Natural killer cell treated with Interleukin-12 subunit alpha and Interleukin-12 subunit beta and Interleukin-15 and Interleukin-18, amount 100 ng/mL, for 72 hours (primary cell): Measurements from ENCODE around the gene DPP10. TPM values are rescaled to one million over a fixed set of nuclear protein-coding genes. Genes with fewer than 3 reads are reported as not detected.
"Not testable (repeated sequence)": the region's sequence is repeated elsewhere in the genome, so short reads cannot be mapped to it uniquely, and the experiment has no call there.

Experiments
- ATAC-seq, 2 donors: fragments of 150-1000 bp; cut with Tn5 transposase in 1 of 2; sonication (Bioruptor Pico), chemical (Tn5 transposase) in 1 of 2; 2 replicates each; pipeline ENCODE4 v1.10.0; 2021
- DNase-seq: peaks from one replicate; pipeline ENCODE4 v3.0.0; 2022; ENCODE audit warnings: low spot score
- H3K27ac Mint-ChIP-seq, 2 donors: 1 replicate in 1 of 2; 2 replicates in 1 of 2; pipeline ENCODE4 v1.8.0; 2022; ENCODE audit warnings: mixed read lengths in 2 of 2, mild to moderate bottlenecking in 1 of 2, moderate library complexity in 1 of 2
- H3K27me3 Mint-ChIP-seq, 2 donors: 1 replicate in 1 of 2; 2 replicates in 1 of 2; pipeline ENCODE4 v1.8.0; 2022; ENCODE audit warnings: mixed read lengths in 2 of 2
- H3K36me3 Mint-ChIP-seq: one replicate; pipeline ENCODE4 v1.8.0; 2022; ENCODE audit warnings: mixed read lengths
- H3K4me1 Mint-ChIP-seq, 2 donors: 1 replicate in 1 of 2; 2 replicates in 1 of 2; pipeline ENCODE4 v1.8.0; 2022; ENCODE audit warnings: low read depth in 2 of 2, mixed read lengths in 2 of 2, mild to moderate bottlenecking in 1 of 2
- H3K4me3 Mint-ChIP-seq: one replicate; pipeline ENCODE4 v1.8.0; 2022; ENCODE audit warnings: mixed read lengths
- H3K9me3 Mint-ChIP-seq: 2 replicates; pipeline ENCODE4 v1.8.0; 2022; ENCODE audit warnings: mixed read lengths
- total RNA-seq, 2 donors: library from RNA; stranded (reverse); gene quantifications; one replicate each; pipeline ENCODE4 v1.2.3, GENCODE V29; 2022

DPP10 gene
- total RNA-seq, 2 donors from 2014 or later = not detected

- Mint-ChIP-seq H3K27me3 (no peaks in the 10 kb centered on the region), H3K36me3 (no peaks in the 10 kb centered on the region), H3K9me3 (peaks cover 10% of the 10 kb centered on the region), H3K4me3 (no peak overlapping the region), H3K4me1 (no peaks in the 10 kb centered on the region), H3K27ac (no peak overlapping the region)
- ATAC-seq (no peak), DNase-seq (no peak)
These were observed 286.6 kb downstream of the DPP10 start for GRCh38 chr2:114729026-114729425.

GRCh38 chr2:114735126-114735525, 292.7 kb downstream of the DPP10 start:
- Mint-ChIP-seq H3K36me3 (no peaks in the 10 kb centered on the region), H3K4me1 (no peaks in the 10 kb centered on the region), H3K9me3 (peaks cover 20% of the 10 kb centered on the region), H3K27me3 (no peaks in the 10 kb centered on the region), H3K27ac (no peak overlapping the region), H3K4me3 (no peak overlapping the region)
- DNase-seq (no peak), ATAC-seq (no peak)

- no peaks in the 10 kb centered on the region for H3K4me1 Mint-ChIP-seq
- DNase-seq = no peak
- peaks cover 12% of the 10 kb centered on the region for H3K9me3 Mint-ChIP-seq
- no peaks in the 10 kb centered on the region for H3K27me3 Mint-ChIP-seq
- no peak for ATAC-seq
- H3K27ac Mint-ChIP-seq = no peak overlapping the region
- no peaks in the 10 kb centered on the region for H3K36me3 Mint-ChIP-seq
- H3K4me3 Mint-ChIP-seq = no peak overlapping the region
These were observed 299.8 kb downstream of the DPP10 start for GRCh38 chr2:114742245-114742644.

GRCh38 chr2:114745700-114746099, 303.3 kb downstream of the DPP10 start:
- H3K27ac Mint-ChIP-seq = no peak overlapping the region
- peaks cover 5% of the 10 kb centered on the region for H3K9me3 Mint-ChIP-seq
- H3K4me1 Mint-ChIP-seq = no peaks in the 10 kb centered on the region
- no peak for DNase-seq
- H3K27me3 Mint-ChIP-seq = no peaks in the 10 kb centered on the region
- H3K36me3 Mint-ChIP-seq = no peaks in the 10 kb centered on the region
- no peak overlapping the region for H3K4me3 Mint-ChIP-seq
- ATAC-seq = no peak

GRCh38 chr2:114748175-114748574, 305.7 kb downstream of the DPP10 start:
- not testable (repeated sequence) for H3K27me3 Mint-ChIP-seq, H3K4me1 Mint-ChIP-seq, ATAC-seq, H3K27ac Mint-ChIP-seq, H3K4me3 Mint-ChIP-seq, H3K36me3 Mint-ChIP-seq, DNase-seq
- peaks cover 11% of the 10 kb centered on the region for H3K9me3 Mint-ChIP-seq

- H3K27ac Mint-ChIP-seq = no peak overlapping the region
- no peaks in the 10 kb centered on the region for H3K4me1 Mint-ChIP-seq
- H3K27me3 Mint-ChIP-seq = no peaks in the 10 kb centered on the region
- no peak for DNase-seq
- no peak for ATAC-seq
- H3K4me3 Mint-ChIP-seq = no peak overlapping the region
- H3K36me3 Mint-ChIP-seq = no peaks in the 10 kb centered on the region
- H3K9me3 Mint-ChIP-seq = peaks cover 12% of the 10 kb centered on the region
These were observed 310.0 kb downstream of the DPP10 start for GRCh38 chr2:114752425-114752824.

GRCh38 chr2:114753145-114753544, 310.7 kb downstream of the DPP10 start:
- H3K4me1 Mint-ChIP-seq = no peaks in the 10 kb centered on the region
- DNase-seq (no peak), ATAC-seq (no peak)
- peaks cover 15% of the 10 kb centered on the region for H3K9me3 Mint-ChIP-seq
- no peaks in the 10 kb centered on the region for H3K36me3 Mint-ChIP-seq
- H3K27me3 Mint-ChIP-seq = no peaks in the 10 kb centered on the region
- H3K27ac Mint-ChIP-seq = no peak overlapping the region
- no peak overlapping the region for H3K4me3 Mint-ChIP-seq

GRCh38 chr2:114754907-114755563, 312.6 kb downstream of the DPP10 start:
- Mint-ChIP-seq H3K36me3 (no peaks in the 10 kb centered on the region), H3K27me3 (no peaks in the 10 kb centered on the region), H3K4me1 (no peaks in the 10 kb centered on the region), H3K9me3 (peaks cover 15% of the 10 kb centered on the region), H3K4me3 (no peak overlapping the region), H3K27ac (no peak overlapping the region)
- ATAC-seq (no peak), DNase-seq (no peak)

GRCh38 chr2:114762376-114762775, 319.9 kb downstream of the DPP10 start:
- Mint-ChIP-seq H3K36me3 (no peaks in the 10 kb centered on the region), H3K9me3 (peaks cover 13% of the 10 kb centered on the region), H3K4me3 (no peak overlapping the region), H3K27me3 (no peaks in the 10 kb centered on the region), H3K4me1 (no peaks in the 10 kb centered on the region), H3K27ac (no peak overlapping the region)
- DNase-seq (no peak), ATAC-seq (no peak)

GRCh38 chr2:114762986-114763385, 320.5 kb downstream of the DPP10 start:
- H3K27ac Mint-ChIP-seq = no peak overlapping the region
- H3K27me3 Mint-ChIP-seq = no peaks in the 10 kb centered on the region
- no peaks in the 10 kb centered on the region for H3K36me3 Mint-ChIP-seq
- no peak for DNase-seq
- no peak overlapping the region for H3K4me3 Mint-ChIP-seq
- ATAC-seq = no peak
- H3K4me1 Mint-ChIP-seq = no peaks in the 10 kb centered on the region
- peaks cover 11% of the 10 kb centered on the region for H3K9me3 Mint-ChIP-seq

GRCh38 chr2:114769110-114769509, 326.7 kb downstream of the DPP10 start:
- H3K27me3 Mint-ChIP-seq = no peaks in the 10 kb centered on the region
- H3K9me3 Mint-ChIP-seq = peaks cover 12% of the 10 kb centered on the region
- H3K27ac Mint-ChIP-seq = no peak overlapping the region
- H3K36me3 Mint-ChIP-seq = no peaks in the 10 kb centered on the region
- H3K4me3 Mint-ChIP-seq = no peak overlapping the region
- no peaks in the 10 kb centered on the region for H3K4me1 Mint-ChIP-seq
- DNase-seq (no peak), ATAC-seq (no peak)

- no peak for ATAC-seq
These were observed 327.6 kb downstream of the DPP10 start for GRCh38 chr2:114769991-114770390.

GRCh38 chr2:114784046-114784445, 341.6 kb downstream of the DPP10 start:
- peaks cover 3% of the 10 kb centered on the region for H3K9me3 Mint-ChIP-seq
- DNase-seq (no peak), ATAC-seq (no peak)
- no peaks in the 10 kb centered on the region for H3K4me1 Mint-ChIP-seq
- H3K27ac Mint-ChIP-seq = no peak overlapping the region
- H3K36me3 Mint-ChIP-seq = no peaks in the 10 kb centered on the region
- H3K4me3 Mint-ChIP-seq = no peak overlapping the region
- H3K27me3 Mint-ChIP-seq = no peaks in the 10 kb centered on the region

More at GRCh38 chr2:114769991-114770390, 327.6 kb downstream of the DPP10 start:
- no peaks in the 10 kb centered on the region for H3K36me3 Mint-ChIP-seq
- H3K4me1 Mint-ChIP-seq = no peaks in the 10 kb centered on the region
- no peak overlapping the region for H3K4me3 Mint-ChIP-seq
- DNase-seq = no peak
- peaks cover 12% of the 10 kb centered on the region for H3K9me3 Mint-ChIP-seq
- no peak overlapping the region for H3K27ac Mint-ChIP-seq
- no peaks in the 10 kb centered on the region for H3K27me3 Mint-ChIP-seq

- no peaks in the 10 kb centered on the region for H3K36me3 Mint-ChIP-seq
- DNase-seq (no peak), ATAC-seq (no peak)
- no peak overlapping the region for H3K4me3 Mint-ChIP-seq
- H3K27me3 Mint-ChIP-seq = no peaks in the 10 kb centered on the region
- no peak overlapping the region for H3K27ac Mint-ChIP-seq
- H3K9me3 Mint-ChIP-seq = peaks cover 3% of the 10 kb centered on the region
- H3K4me1 Mint-ChIP-seq = no peaks in the 10 kb centered on the region
These were observed 342.6 kb downstream of the DPP10 start for GRCh38 chr2:114784890-114785583.
